ENCODE results near the gene ISOC2.

The ISOC2 gene

GRCh38 chr19:55495646-55496349 is 34.4 kb upstream of the ISOC2 start:
- no peak overlapping the region for H3K4me3 ChIP-seq (ENCODE audit: low read length)

GRCh38 chr19:55494172-55494761 is 32.8 kb upstream of the ISOC2 start:
- no peaks in the 10 kb centered on the region for H3K9me3 ChIP-seq (replicated peaks; ENCODE audit: low read length)
- no peak overlapping the region for H3K9ac ChIP-seq (ENCODE audit: low read depth, low read length)
- H3K4me2 ChIP-seq (ENCODE audit: low read length): no peak overlapping the region
- no peaks in the 10 kb centered on the region for H3K36me3 ChIP-seq (ENCODE audit: insufficient read depth, low read length)
- H3K27me3 ChIP-seq (ENCODE audit: control insufficient read depth, insufficient read depth, low read length): peaks cover 5% of the 10 kb centered on the region
- H3K4me3 ChIP-seq (ENCODE audit: low read length): no peak overlapping the region
- peaks cover 5% of the 10 kb centered on the region for H3K4me1 ChIP-seq (ENCODE audit: control insufficient read depth, insufficient read depth, low read length)

More at GRCh38 chr19:55495646-55496349, 34.4 kb upstream of the ISOC2 start:
- Histone ChIP-seq H3K4me2 (ENCODE audit: low read length) (no peak overlapping the region), H3K4me1 (ENCODE audit: control insufficient read depth, insufficient read depth, low read length) (no peaks in the 10 kb centered on the region), H3K9ac (ENCODE audit: low read depth, low read length) (no peak overlapping the region), H3K27me3 (ENCODE audit: control insufficient read depth, insufficient read depth, low read length) (peaks cover 5% of the 10 kb centered on the region), H3K9me3 (replicated peaks; ENCODE audit: low read length) (no peaks in the 10 kb centered on the region), H3K36me3 (ENCODE audit: insufficient read depth, low read length) (no peaks in the 10 kb centered on the region)

- no peaks in the 10 kb centered on the region for H3K36me3 ChIP-seq (ENCODE audit: insufficient read depth, low read length)
- no peak overlapping the region for H3K9ac ChIP-seq (ENCODE audit: low read depth, low read length)
- H3K4me3 ChIP-seq (ENCODE audit: low read length): no peak overlapping the region
Observed at GRCh38 chr19:55493645-55494171, 32.3 kb upstream of the ISOC2 start.

GRCh38 chr19:55493052-55493644 is 31.7 kb upstream of the ISOC2 start:
- Histone ChIP-seq H3K27me3 (ENCODE audit: control insufficient read depth, insufficient read depth, low read length) (peaks cover 5% of the 10 kb centered on the region), H3K4me2 (ENCODE audit: low read length) (no peak overlapping the region), H3K4me1 (ENCODE audit: control insufficient read depth, insufficient read depth, low read length) (peaks cover 13% of the 10 kb centered on the region), H3K9me3 (replicated peaks; ENCODE audit: low read length) (no peaks in the 10 kb centered on the region), H3K36me3 (ENCODE audit: insufficient read depth, low read length) (no peaks in the 10 kb centered on the region), H3K4me3 (ENCODE audit: low read length) (no peak overlapping the region), H3K9ac (ENCODE audit: low read depth, low read length) (no peak overlapping the region)

More at GRCh38 chr19:55493645-55494171, 32.3 kb upstream of the ISOC2 start:
- Histone ChIP-seq H3K4me1 (ENCODE audit: control insufficient read depth, insufficient read depth, low read length) (peaks cover 9% of the 10 kb centered on the region), H3K4me2 (ENCODE audit: low read length) (no peak overlapping the region), H3K27me3 (ENCODE audit: control insufficient read depth, insufficient read depth, low read length) (peaks cover 5% of the 10 kb centered on the region), H3K9me3 (replicated peaks; ENCODE audit: low read length) (no peaks in the 10 kb centered on the region)

- Histone ChIP-seq H3K36me3 (ENCODE audit: insufficient read depth, low read length) (no peaks in the 10 kb centered on the region), H3K27me3 (ENCODE audit: control insufficient read depth, insufficient read depth, low read length) (peaks cover 5% of the 10 kb centered on the region), H3K4me3 (ENCODE audit: low read length) (no peak overlapping the region), H3K9me3 (replicated peaks; ENCODE audit: low read length) (no peaks in the 10 kb centered on the region), H3K9ac (ENCODE audit: low read depth, low read length) (no peak overlapping the region), H3K4me1 (ENCODE audit: control insufficient read depth, insufficient read depth, low read length) (peaks cover 20% of the 10 kb centered on the region), H3K4me2 (ENCODE audit: low read length) (no peak overlapping the region)
Observed at GRCh38 chr19:55492362-55492944, 31.0 kb upstream of the ISOC2 start.

GRCh38 chr19:55491546-55492360 is 30.3 kb upstream of the ISOC2 start:
- Histone ChIP-seq H3K4me3 (ENCODE audit: low read length) (no peak overlapping the region), H3K4me2 (ENCODE audit: low read length) (no peak overlapping the region), H3K36me3 (ENCODE audit: insufficient read depth, low read length) (no peaks in the 10 kb centered on the region), H3K9me3 (replicated peaks; ENCODE audit: low read length) (no peaks in the 10 kb centered on the region), H3K4me1 (ENCODE audit: control insufficient read depth, insufficient read depth, low read length) (peaks cover 27% of the 10 kb centered on the region), H3K9ac (ENCODE audit: low read depth, low read length) (no peak overlapping the region), H3K27me3 (ENCODE audit: control insufficient read depth, insufficient read depth, low read length) (peaks cover 5% of the 10 kb centered on the region)

GRCh38 chr19:55490478-55491432 is 29.3 kb upstream of the ISOC2 start:
- no peak overlapping the region for H3K4me2 ChIP-seq (ENCODE audit: low read length)
- no peak overlapping the region for H3K4me3 ChIP-seq (ENCODE audit: low read length)
- no peaks in the 10 kb centered on the region for H3K9me3 ChIP-seq (replicated peaks; ENCODE audit: low read length)
- H3K9ac ChIP-seq (ENCODE audit: low read depth, low read length): no peak overlapping the region
- peaks cover 37% of the 10 kb centered on the region for H3K4me1 ChIP-seq (ENCODE audit: control insufficient read depth, insufficient read depth, low read length)
- H3K36me3 ChIP-seq (ENCODE audit: insufficient read depth, low read length): no peaks in the 10 kb centered on the region
- H3K27me3 ChIP-seq (ENCODE audit: control insufficient read depth, insufficient read depth, low read length): peaks cover 5% of the 10 kb centered on the region

- Histone ChIP-seq H3K36me3 (ENCODE audit: insufficient read depth, low read length) (no peaks in the 10 kb centered on the region), H3K4me2 (ENCODE audit: low read length) (peak overlapping the region; percentile 72), H3K27me3 (ENCODE audit: control insufficient read depth, insufficient read depth, low read length) (peaks cover 5% of the 10 kb centered on the region), H3K4me3 (ENCODE audit: low read length) (no peak overlapping the region), H3K9ac (ENCODE audit: low read depth, low read length) (no peak overlapping the region), H3K9me3 (replicated peaks; ENCODE audit: low read length) (no peaks in the 10 kb centered on the region), H3K4me1 (ENCODE audit: control insufficient read depth, insufficient read depth, low read length) (peaks cover 42% of the 10 kb centered on the region)
Observed at GRCh38 chr19:55489711-55490477, 28.5 kb upstream of the ISOC2 start.

- H3K36me3 ChIP-seq (ENCODE audit: insufficient read depth, low read length): no peaks in the 10 kb centered on the region
- H3K4me1 ChIP-seq (ENCODE audit: control insufficient read depth, insufficient read depth, low read length): peaks cover 49% of the 10 kb centered on the region
- no peaks in the 10 kb centered on the region for H3K9me3 ChIP-seq (replicated peaks; ENCODE audit: low read length)
- peaks cover 5% of the 10 kb centered on the region for H3K27me3 ChIP-seq (ENCODE audit: control insufficient read depth, insufficient read depth, low read length)
- H3K4me2 ChIP-seq (ENCODE audit: low read length): peak overlapping the region; percentile 72
- H3K4me3 ChIP-seq (ENCODE audit: low read length): no peak overlapping the region
- no peak overlapping the region for H3K9ac ChIP-seq (ENCODE audit: low read depth, low read length)
Observed at GRCh38 chr19:55488986-55489710, 27.7 kb upstream of the ISOC2 start.

All from skeletal muscle satellite cell (primary cell).